ENCODE data around the gene IQGAP1.
"Not testable (repeated sequence)": the region's sequence is repeated elsewhere in the genome, so short reads cannot be mapped to it uniquely, and the experiment has no call there.

Gene IQGAP1

DNA sequence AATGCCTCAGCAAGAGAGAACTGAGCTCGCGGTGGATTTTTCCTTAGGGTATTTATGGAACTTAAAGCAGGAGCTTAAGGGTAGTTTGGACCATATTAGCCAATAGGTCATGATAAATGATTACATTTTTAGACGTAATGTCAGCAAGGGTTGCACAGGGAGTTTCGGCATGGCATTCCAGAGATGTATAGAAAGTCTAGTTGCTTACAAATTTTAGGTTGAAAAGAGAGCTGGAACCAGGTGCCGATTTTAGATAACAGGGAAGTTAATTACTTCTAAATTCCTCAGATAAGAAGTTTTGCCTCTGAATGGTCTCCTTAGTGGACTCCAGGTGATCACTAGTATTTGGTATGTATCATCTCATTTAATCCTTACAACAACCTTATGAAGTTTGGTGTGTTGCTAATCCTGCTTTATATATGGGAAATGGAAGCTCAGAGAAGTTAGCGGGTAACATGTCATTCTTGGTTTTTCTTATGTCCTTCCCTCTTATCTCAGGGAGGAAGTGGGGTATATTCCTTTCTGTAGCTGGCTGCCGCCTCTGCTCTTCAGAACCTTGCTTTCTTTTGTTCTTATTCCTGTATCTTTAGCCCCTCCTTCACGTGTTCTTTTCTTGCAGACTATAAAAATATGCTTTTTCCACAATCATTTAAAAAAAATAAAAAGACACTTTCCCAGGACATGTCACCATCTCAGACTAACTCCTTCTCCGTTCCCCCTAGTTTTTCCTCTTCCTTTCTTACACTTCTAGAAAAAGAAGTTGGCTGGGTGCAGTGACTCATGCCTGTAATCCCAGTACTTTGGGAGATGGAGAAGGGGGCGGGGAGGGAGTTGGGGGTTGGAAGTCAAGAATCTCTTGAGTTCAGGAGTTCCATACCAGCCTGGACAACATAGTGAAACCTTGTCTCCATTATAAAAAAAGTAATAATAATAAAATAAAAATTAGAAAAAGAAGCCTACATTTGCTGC lies 25.7 kb downstream of the IQGAP1 start:
- H3K4me3 ChIP-seq (replicated peaks; ENCODE audit: low read depth, low read length), result no peak overlapping the region
- no peak for DNase-seq (ENCODE audit: extremely low read depth, low read depth)
- TF ChIP-seq CTCF (IDR thresholded peaks at IDR 0.05; ENCODE audit: low read depth, low read length, missing control alignments), result no peak

DNA sequence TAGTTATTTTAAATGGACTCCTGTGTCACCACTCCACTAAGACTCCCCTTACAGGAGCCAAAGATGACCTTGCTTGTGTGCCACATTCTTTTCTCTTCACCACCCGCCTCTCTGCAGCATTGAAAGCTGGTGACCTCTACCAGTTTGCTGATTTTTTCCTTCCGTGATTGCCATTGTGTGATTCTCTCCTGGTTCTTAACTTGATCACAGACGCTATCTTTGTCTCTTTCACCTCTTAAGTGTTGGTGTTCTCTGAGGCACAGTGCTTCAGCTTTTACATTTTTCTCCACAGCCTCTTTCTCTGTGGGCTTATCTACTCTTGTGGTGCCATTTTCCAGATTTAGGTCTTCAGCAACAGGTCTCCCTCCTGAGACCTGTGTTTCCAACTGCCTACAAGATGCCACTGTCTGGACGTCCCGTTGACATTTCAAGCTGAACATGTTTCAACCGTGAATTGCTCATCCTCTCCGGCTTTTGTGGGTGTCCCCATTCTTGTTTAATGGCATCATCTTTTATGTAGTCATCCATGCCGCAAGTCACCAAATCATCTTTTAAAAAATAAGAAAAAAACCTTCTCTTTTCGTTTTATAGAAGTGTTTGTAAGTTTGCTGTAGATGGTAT lies 26.5 kb downstream of the IQGAP1 start:
- DNase-seq (ENCODE audit: extremely low read depth, low read depth), result no peak
- H3K4me3 ChIP-seq (replicated peaks; ENCODE audit: low read depth, low read length), result peak overlapping the region; percentile 24
- TF ChIP-seq CTCF (IDR thresholded peaks at IDR 0.05; ENCODE audit: low read depth, low read length, missing control alignments), result no peak

GRCh38 chr15:90416052-90416451 lies 28.0 kb downstream of the IQGAP1 start:
- not testable (repeated sequence) for DNase-seq (ENCODE audit: extremely low read depth, low read depth); H3K4me3 ChIP-seq (replicated peaks; ENCODE audit: low read depth, low read length)

DNA sequence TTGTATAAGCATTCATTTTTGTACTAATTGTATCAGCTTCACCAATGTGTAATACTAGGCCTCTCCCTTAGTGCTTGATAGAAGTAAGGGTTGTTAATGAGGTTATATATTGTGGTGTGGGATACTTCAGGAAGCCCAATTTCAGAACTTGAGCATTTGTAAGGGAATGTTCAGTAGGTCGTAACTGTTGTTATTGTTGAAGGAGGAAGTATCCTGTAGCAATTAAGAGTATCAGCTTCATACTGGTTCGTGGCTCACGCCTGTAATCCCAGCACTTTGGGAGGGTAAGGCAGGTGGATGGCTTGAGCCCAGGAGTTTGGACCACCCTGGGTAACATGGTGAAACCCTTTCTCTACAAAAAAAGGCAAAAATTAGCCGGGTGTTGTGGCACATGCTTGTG lies 30.6 kb downstream of the IQGAP1 start:
- H3K4me3 ChIP-seq (replicated peaks; ENCODE audit: low read depth, low read length), result no peak overlapping the region
- no peak for TF ChIP-seq CTCF (IDR thresholded peaks at IDR 0.05; ENCODE audit: low read depth, low read length, missing control alignments)
- DNase-seq (ENCODE audit: extremely low read depth, low read depth), result no peak

- H3K4me3 ChIP-seq (replicated peaks; ENCODE audit: low read depth, low read length), result no peak overlapping the region
- no peak for TF ChIP-seq CTCF (IDR thresholded peaks at IDR 0.05; ENCODE audit: low read depth, low read length, missing control alignments)
- DNase-seq (ENCODE audit: extremely low read depth, low read depth), result no peak
Observed at GRCh38 chr15:90419206-90419605, 31.2 kb downstream of the IQGAP1 start.

GRCh38 chr15:90419738-90420406 lies 31.8 kb downstream of the IQGAP1 start:
- peak; percentile 63 for DNase-seq (ENCODE audit: extremely low read depth, low read depth)
- peak overlapping the region; percentile 12 for H3K4me3 ChIP-seq (replicated peaks; ENCODE audit: low read depth, low read length)
- no peak for TF ChIP-seq CTCF (IDR thresholded peaks at IDR 0.05; ENCODE audit: low read depth, low read length, missing control alignments)

- DNase-seq (ENCODE audit: extremely low read depth, low read depth), result no peak
- H3K4me3 ChIP-seq (replicated peaks; ENCODE audit: low read depth, low read length), result peak overlapping the region; percentile 12
- TF ChIP-seq CTCF (IDR thresholded peaks at IDR 0.05; ENCODE audit: low read depth, low read length, missing control alignments), result no peak
Observed at GRCh38 chr15:90420451-90420850, 32.4 kb downstream of the IQGAP1 start.
